ENCODE measurements around the gene CLRN1. TPM values are rescaled to one million over a fixed set of nuclear protein-coding genes. Genes with fewer than 3 reads are reported as not detected.

Gene CLRN1
- total and polyA plus RNA-seq, 2 of the 13 experiments (the other 11 are each of a cell fraction or from before 2014, with no cell fraction given), result not detected

DNA sequence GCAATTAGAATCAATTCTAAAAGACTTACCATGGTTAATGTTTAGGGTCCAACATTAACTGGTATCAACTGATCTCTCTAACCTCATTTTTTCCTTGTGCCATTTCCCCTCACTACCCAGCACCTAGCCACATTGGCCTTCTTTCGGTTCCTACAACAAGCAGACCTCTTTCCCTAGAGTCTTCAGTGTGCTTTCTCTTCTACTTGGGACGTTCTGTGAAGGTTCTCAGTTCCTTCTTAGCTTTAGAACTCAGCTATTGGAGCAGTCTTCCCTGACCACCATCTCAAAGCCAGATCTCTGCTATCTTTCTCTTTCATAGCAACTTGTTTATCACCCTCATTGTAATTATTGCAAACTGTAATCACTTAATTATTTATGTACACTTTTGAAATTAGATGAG, 35.8 kb downstream of the CLRN1 start:
- no peaks in the 10 kb centered on the region for H4K20me1 ChIP-seq (ENCODE audit: insufficient read depth, low read length)
- no peaks in the 10 kb centered on the region for H3K9me3 ChIP-seq (ENCODE audit: low read length)
- DNase-seq (ENCODE audit: low spot score) (no peak), FAIRE-seq (no peak), ATAC-seq (no peak)
- H3K4me2 ChIP-seq (ENCODE audit: low read depth, low read length), result no peak overlapping the region
- no peaks in the 10 kb centered on the region for H3K4me1 ChIP-seq (ENCODE audit: insufficient read depth, low read length)
- 2% methylated on average over 2 of the region's 2 CpGs for WGBS (ENCODE audit: low lambda C conversion rate)
- ChIA-PET POLR2A (no interaction called here), CTCF (ENCODE audit: low intra/inter-chr PET ratio, low total read pairs) (no interaction called here)
- BruUV-seq (replicated peaks), result no TSS peak
- in situ Hi-C loops (cut with HindIII; ENCODE audit: extremely low pct_ligation_motif_present, low pct_unique_long_range_greater_than_20kb), result no loop called here
- no peak overlapping the region for H3K9ac ChIP-seq (ENCODE audit: insufficient read depth, low read depth, low read length)
- H3K36me3 ChIP-seq (replicated peaks in 1 of 2; ENCODE audit: control insufficient read depth in 1 of 2, insufficient read depth in 2 of 2, low read length in 2 of 2), result no peaks in the 10 kb centered on the region
- no peaks in the 10 kb centered on the region for H3K27me3 ChIP-seq (ENCODE audit: control insufficient read depth in 1 of 2, insufficient read depth in 2 of 2, low read length in 2 of 2)
- no peak for TF ChIP-seq EHMT2 (IDR thresholded peaks at IDR 0.05; ENCODE audit: borderline replicate concordance, low read depth, low read length)
- no peak for TF ChIP-seq YY1 (IDR thresholded peaks at IDR 0.05; ENCODE audit: insufficient read depth, insufficient replicate concordance, low read depth, low read length)
- no peak for TF ChIP-seq ZKSCAN5 (CRISPR knock-in tag; IDR thresholded peaks at IDR 0.05)
- no peak for TF ChIP-seq RAD21 (CRISPR knock-in tag; IDR thresholded peaks at IDR 0.05)
- TF ChIP-seq, protein P1, sequence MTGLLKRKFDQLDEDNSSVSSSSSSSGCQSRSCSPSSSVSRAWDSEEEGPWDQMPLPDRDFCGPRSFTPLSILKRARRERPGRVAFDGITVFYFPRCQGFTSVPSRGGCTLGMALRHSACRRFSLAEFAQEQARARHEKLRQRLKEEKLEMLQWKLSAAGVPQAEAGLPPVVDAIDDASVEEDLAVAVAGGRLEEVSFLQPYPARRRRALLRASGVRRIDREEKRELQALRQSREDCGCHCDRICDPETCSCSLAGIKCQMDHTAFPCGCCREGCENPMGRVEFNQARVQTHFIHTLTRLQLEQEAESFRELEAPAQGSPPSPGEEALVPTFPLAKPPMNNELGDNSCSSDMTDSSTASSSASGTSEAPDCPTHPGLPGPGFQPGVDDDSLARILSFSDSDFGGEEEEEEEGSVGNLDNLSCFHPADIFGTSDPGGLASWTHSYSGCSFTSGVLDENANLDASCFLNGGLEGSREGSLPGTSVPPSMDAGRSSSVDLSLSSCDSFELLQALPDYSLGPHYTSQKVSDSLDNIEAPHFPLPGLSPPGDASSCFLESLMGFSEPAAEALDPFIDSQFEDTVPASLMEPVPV (CRISPR knock-in tag; IDR thresholded peaks at IDR 0.05), result no peak
- no peak for TF ChIP-seq ZNF816 (CRISPR knock-in tag; IDR thresholded peaks at IDR 0.05; ENCODE audit: borderline replicate concordance)
- TF ChIP-seq ZNF446 (CRISPR knock-in tag; IDR thresholded peaks at IDR 0.05), result no peak
- TF ChIP-seq ZNF792 (CRISPR knock-in tag; IDR thresholded peaks at IDR 0.05), result no peak
- TF ChIP-seq CBX1 (IDR thresholded peaks at IDR 0.05; ENCODE audit: low read depth), result no peak
- no peak for TF ChIP-seq ZNF331 (CRISPR knock-in tag; IDR thresholded peaks at IDR 0.05)
- TF ChIP-seq ZNF205 (CRISPR knock-in tag; IDR thresholded peaks at IDR 0.05), result no peak
- no peak for TF ChIP-seq ZMYM4 (CRISPR knock-in tag; IDR thresholded peaks at IDR 0.05)
- no peak for TF ChIP-seq RARG (CRISPR knock-in tag; IDR thresholded peaks at IDR 0.05; ENCODE audit: low read depth)
- no peak for TF ChIP-seq ZNF44 (CRISPR knock-in tag; IDR thresholded peaks at IDR 0.05)
- TF ChIP-seq KAT8 (CRISPR knock-in tag; IDR thresholded peaks at IDR 0.05), result no peak
- TF ChIP-seq, protein P2, sequence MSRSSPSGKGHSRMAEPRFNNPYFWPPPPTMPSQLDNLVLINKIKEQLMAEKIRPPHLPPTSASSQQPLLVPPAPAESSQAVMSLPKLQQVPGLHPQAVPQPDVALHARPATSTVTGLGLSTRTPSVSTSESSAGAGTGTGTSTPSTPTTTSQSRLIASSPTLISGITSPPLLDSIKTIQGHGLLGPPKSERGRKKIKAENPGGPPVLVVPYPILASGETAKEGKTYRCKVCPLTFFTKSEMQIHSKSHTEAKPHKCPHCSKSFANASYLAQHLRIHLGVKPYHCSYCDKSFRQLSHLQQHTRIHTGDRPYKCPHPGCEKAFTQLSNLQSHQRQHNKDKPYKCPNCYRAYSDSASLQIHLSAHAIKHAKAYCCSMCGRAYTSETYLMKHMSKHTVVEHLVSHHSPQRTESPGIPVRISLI (CRISPR knock-in tag; IDR thresholded peaks at IDR 0.05; ENCODE audit: borderline replicate concordance), result no peak
- intact Hi-C loops (cut with micrococcal nuclease; ENCODE audit: unreplicated experiment), result no loop called here
- no peak overlapping the region for H3K27ac ChIP-seq (ENCODE audit: extremely low read length, insufficient read depth, low read length)
- no peak overlapping the region for H2AFZ ChIP-seq (ENCODE audit: low read length)
- no peak overlapping the region for H3K4me3 ChIP-seq (replicated peaks in 1 of 3; ENCODE audit: insufficient read depth in 1 of 3, low read depth in 2 of 3, low read length in 3 of 3)
- no peaks in the 10 kb centered on the region for H3K79me2 ChIP-seq (ENCODE audit: insufficient read depth, low read length)

All from HepG2 (cell line).